Measurements from ENCODE around the gene CFAP251. TPM values are rescaled to one million over a fixed set of nuclear protein-coding genes. Genes with fewer than 3 reads are reported as not detected.

Gene CFAP251
- total RNA-seq, 1 experiment from 2014 or later, result 0.81 TPM

GRCh38 chr12:122052285-122052684 lies 133.9 kb downstream of the CFAP251 start:
- no peak overlapping the region for H3K23ac ChIP-seq (ENCODE audit: insufficient read length, low read depth, low read length)
- no peak overlapping the region for H3K18ac ChIP-seq (ENCODE audit: insufficient read length, low read depth, low read length)
- no peak overlapping the region for H2BK12ac ChIP-seq (ENCODE audit: insufficient read length, low read depth, low read length)
- H3K14ac ChIP-seq (ENCODE audit: insufficient read depth, low read length), result no peak overlapping the region
- no peak overlapping the region for H4K91ac ChIP-seq (ENCODE audit: insufficient read length, low read depth, low read length)
- H3K23me2 ChIP-seq (ENCODE audit: insufficient read length, low read depth, low read length, poor library complexity, severe bottlenecking), result no peaks in the 10 kb centered on the region
- H2BK120ac ChIP-seq (ENCODE audit: low read depth, low read length, poor library complexity, severe bottlenecking), result no peak overlapping the region
- H3K27me3 Mint-ChIP-seq (ENCODE audit: low read depth), result no peaks in the 10 kb centered on the region; the same call in 1 of the 2 replicates
- no peak overlapping the region for H3K4ac ChIP-seq (ENCODE audit: low read depth, low read length)
- H3K4me1 Mint-ChIP-seq, result peaks cover 0 to 4% of the 10 kb centered on the region in 2 experiments; a peak in 3 of 4 replicates
- no peaks in the 10 kb centered on the region for H3K79me2 ChIP-seq (ENCODE audit: insufficient read depth, low read length)
- no peak for DNase-seq
- H2BK20ac ChIP-seq (ENCODE audit: low read depth, low read length, poor library complexity, severe bottlenecking), result no peak overlapping the region
- no peak overlapping the region for H3K27ac Mint-ChIP-seq
- H3K79me1 ChIP-seq (ENCODE audit: insufficient read depth, low read depth, low read length, poor library complexity, severe bottlenecking), result no peaks in the 10 kb centered on the region
- peaks cover 4 to 43% (median 43%) of the 10 kb centered on the region in 3 experiments; a peak in 6 of 7 replicates for H3K36me3 Mint-ChIP-seq (ENCODE audit: insufficient read depth in 1 of 3, low read depth in 3 of 3)
- no peak overlapping the region for H4K8ac ChIP-seq (replicated peaks; ENCODE audit: insufficient read length, low read depth, low read length)
- H3K27ac ChIP-seq (ENCODE audit: insufficient read length, low read depth, low read length), result no peak overlapping the region
- H2BK15ac ChIP-seq (ENCODE audit: low read depth, low read length), result no peak overlapping the region
- no peaks in the 10 kb centered on the region for H3K27me3 ChIP-seq (ENCODE audit: insufficient read depth, low read length)
- no peak for TF ChIP-seq CTCF (conservative IDR thresholded peaks at IDR 0.05)
- no peaks in the 10 kb centered on the region for H3K9me3 ChIP-seq (ENCODE audit: control insufficient read depth, low read depth, low read length)
- H2BK5ac ChIP-seq (ENCODE audit: insufficient read length, low read length), result no peak overlapping the region
- no peaks in the 10 kb centered on the region for H3K9me3 Mint-ChIP-seq
- no peaks in the 10 kb centered on the region for H3K4me1 ChIP-seq (ENCODE audit: insufficient read depth, low read length)
- no peaks in the 10 kb centered on the region for H4K20me1 ChIP-seq (ENCODE audit: control insufficient read depth, insufficient read depth, insufficient read length)
- no peak overlapping the region for H4K5ac ChIP-seq (ENCODE audit: insufficient read length, low read depth, low read length)
- no peak overlapping the region for H3T11ph ChIP-seq (ENCODE audit: low read length)
- no peak overlapping the region for H2AFZ ChIP-seq (ENCODE audit: low read length)
- H3K4me3 Mint-ChIP-seq, result no peak overlapping the region
- H3K56ac ChIP-seq (ENCODE audit: insufficient read length, low read depth, low read length), result no peak overlapping the region
- no CpG with 5 or more reads among the region's 2 CpGs for WGBS (ENCODE audit: extremely low coverage, insufficient read length, low lambda C conversion rate)
- no peak overlapping the region for H3K9ac ChIP-seq (ENCODE audit: extremely low read depth, insufficient read length, low read length)
- no peak overlapping the region for H3K4me2 ChIP-seq (ENCODE audit: insufficient read depth, insufficient read length, low read length)
- no peak overlapping the region for H2AK5ac ChIP-seq (ENCODE audit: insufficient read length, low read length)

Other genes with a start within 250 kb of the CFAP251 start
- gene MORN3, start 248.9 kb upstream of the CFAP251 start, total RNA-seq (2021), result 0.24 and 0.37 TPM in 2 replicates
- 21.9 and 25.8 TPM in 2 replicates for gene TMEM120B, start 205.8 kb upstream of the CFAP251 start, total RNA-seq (2021)
- gene RHOF, start 124.9 kb upstream of the CFAP251 start, total RNA-seq (2021), result 29.1 and 29.3 TPM in 2 replicates
- 38.2 and 40.4 TPM in 2 replicates for gene SETD1B, start 114.6 kb upstream of the CFAP251 start, total RNA-seq (2021)
- gene HPD, start 59.7 kb upstream of the CFAP251 start, total RNA-seq (2021), result 0.22 TPM in 1 of 2 replicates, not detected in the other
- 39.9 and 41.2 TPM in 2 replicates for gene PSMD9, start 29.8 kb upstream of the CFAP251 start, total RNA-seq (2021)
- 17.8 and 18.2 TPM in 2 replicates for gene BCL7A, start 103.3 kb downstream of the CFAP251 start, total RNA-seq (2021)
- 28.6 and 32.4 TPM in 2 replicates for gene MLXIP, start 160.2 kb downstream of the CFAP251 start, total RNA-seq (2021)

Measured in H9 (cell line).